CD4-positive, alpha-beta T cell treated with Interferon gamma for 1 hour (primary cell): ENCODE measurements around the gene HBZ.
"Not testable (repeated sequence)": the region's sequence is repeated elsewhere in the genome, so short reads cannot be mapped to it uniquely, and the experiment has no call there.

ENCODE experiments used
- DNase-seq: peaks from one replicate; pipeline ENCODE4 v3.0.0-alpha.2; 2020

HBZ gene

GRCh38 chr16:165539-166374, 13.3 kb downstream of the HBZ start, which contains the start of gene HBM:
Gene HBM, plus strand, starts transcription at chr16:165978. Its CDS starts 20 bp downstream, at chr16:165998.
- no peak for DNase-seq

- DNase-seq = no peak
These were observed 14.1 kb downstream of the HBZ start for GRCh38 chr16:166375-167121.

- DNase-seq = no peak
These were observed 14.8 kb downstream of the HBZ start for GRCh38 chr16:167122-167690.

- no peak for DNase-seq
These were observed 16.0 kb downstream of the HBZ start for GRCh38 chr16:168424-168823.

GRCh38 chr16:169014-169413, 16.6 kb downstream of the HBZ start:
- no peak for DNase-seq

GRCh38 chr16:170088-170507, 17.7 kb downstream of the HBZ start:
- DNase-seq = not testable (repeated sequence)

GRCh38 chr16:170788-171187, 18.3 kb downstream of the HBZ start:
- DNase-seq = no peak

GRCh38 chr16:172374-172941, 20.0 kb downstream of the HBZ start, which contains the start of gene HBA2:
Gene HBA2, plus strand, starts transcription at chr16:172876. Its CDS starts 37 bp downstream, at chr16:172913.
- DNase-seq = not testable (repeated sequence)

GRCh38 chr16:173211-173854, 20.9 kb downstream of the HBZ start:
- DNase-seq = not testable (repeated sequence)

- not testable (repeated sequence) for DNase-seq
These were observed 21.7 kb downstream of the HBZ start for GRCh38 chr16:173928-174769.

GRCh38 chr16:175011-175949, 22.8 kb downstream of the HBZ start:
- DNase-seq = no peak

- not testable (repeated sequence) for DNase-seq
These were observed 23.6 kb downstream of the HBZ start for GRCh38 chr16:176006-176405.

- DNase-seq = not testable (repeated sequence)
These were observed 24.3 kb downstream of the HBZ start, which contains the start of gene HBA1 for GRCh38 chr16:176477-177382. Gene HBA1, plus strand, starts transcription at chr16:176680. Its CDS starts 37 bp downstream, at chr16:176717.

GRCh38 chr16:177394-177822, 25.0 kb downstream of the HBZ start:
- no peak for DNase-seq

- no peak for DNase-seq
These were observed 25.7 kb downstream of the HBZ start for GRCh38 chr16:177981-178667.

- no peak for DNase-seq
These were observed 26.2 kb downstream of the HBZ start for GRCh38 chr16:178668-179015.

- DNase-seq = no peak
These were observed 27.0 kb downstream of the HBZ start for GRCh38 chr16:179211-180092.
